H9 (cell line): Measurements from ENCODE around the gene TMEM229B. TPM values are rescaled to one million over a fixed set of nuclear protein-coding genes. Genes with fewer than 3 reads are reported as not detected.
"Not testable (repeated sequence)": the region's sequence is repeated elsewhere in the genome, so short reads cannot be mapped to it uniquely, and the experiment has no call there.

Experiments used
- DNase-seq: peaks from one replicate; pipeline ENCODE4 v3.0.0-alpha.2; 2017
- H2AFZ ChIP-seq: one replicate; pipeline ENCODE4 v1.6.1; 2013; ENCODE audit warnings: mild to moderate bottlenecking, low read length, control low read depth, moderate library complexity
- H2AK5ac ChIP-seq: 2 replicates; pipeline ENCODE4 v1.6.1; 2013; ENCODE audit warnings: low read length, control low read depth, mixed read lengths; ENCODE audit not compliant: insufficient read length
- H2BK120ac ChIP-seq: one replicate; pipeline ENCODE4 v1.6.1; 2013; ENCODE audit warnings: low read depth, mild to moderate bottlenecking, low read length, control low read depth, inconsistent platforms; ENCODE audit not compliant: poor library complexity, severe bottlenecking
- H2BK12ac ChIP-seq: 2 replicates; pipeline ENCODE4 v1.6.1; 2013; ENCODE audit warnings: low read length, control low read depth, mixed read lengths, low read depth; ENCODE audit not compliant: insufficient read length
- H2BK15ac ChIP-seq: 2 replicates; pipeline ENCODE4 v1.6.1; 2013; ENCODE audit warnings: low read depth, low read length, control low read depth
- H2BK20ac ChIP-seq: one replicate; pipeline ENCODE4 v1.6.1; 2013; ENCODE audit warnings: low read depth, mild to moderate bottlenecking, low read length, control low read depth, inconsistent platforms; ENCODE audit not compliant: poor library complexity, severe bottlenecking
- H2BK5ac ChIP-seq: 2 replicates; pipeline ENCODE4 v1.6.1; 2013; ENCODE audit warnings: low read length, control low read depth, mixed read lengths; ENCODE audit not compliant: insufficient read length
- H3K14ac ChIP-seq: 2 replicates; pipeline ENCODE4 v1.6.1; 2013; ENCODE audit warnings: low read length, control low read depth; ENCODE audit not compliant: insufficient read depth
- H3K18ac ChIP-seq: 2 replicates; pipeline ENCODE4 v1.6.1; 2013; ENCODE audit warnings: low read depth, mild to moderate bottlenecking, mixed read lengths, low read length, control low read depth; ENCODE audit not compliant: insufficient read length
- H3K23ac ChIP-seq: 2 replicates; pipeline ENCODE4 v1.6.1; 2013; ENCODE audit warnings: low read length, control low read depth, mixed read lengths, low read depth; ENCODE audit not compliant: insufficient read length
- H3K23me2 ChIP-seq: 2 replicates; pipeline ENCODE4 v1.6.1; 2013; ENCODE audit warnings: low read depth, mild to moderate bottlenecking, mixed read lengths, low read length, control low read depth; ENCODE audit not compliant: insufficient read length, poor library complexity, severe bottlenecking
- H3K27ac ChIP-seq: 2 replicates; pipeline ENCODE4 v1.5.1; 2013; ENCODE audit warnings: low read length, control low read depth, mixed read lengths, low read depth; ENCODE audit not compliant: insufficient read length
- H3K27me3 ChIP-seq: 2 replicates; pipeline ENCODE4 v1.6.1; 2013; ENCODE audit warnings: low read length, control low read depth, inconsistent platforms; ENCODE audit not compliant: insufficient read depth
- H3K4ac ChIP-seq: 2 replicates; pipeline ENCODE4 v1.6.1; 2013; ENCODE audit warnings: low read depth, mild to moderate bottlenecking, control low read depth, inconsistent platforms, low read length, moderate library complexity
- H3K4me1 ChIP-seq: 2 replicates; pipeline ENCODE4 v1.6.1; 2013; ENCODE audit warnings: low read length, control low read depth, inconsistent platforms; ENCODE audit not compliant: insufficient read depth
- H3K4me2 ChIP-seq: 2 replicates; pipeline ENCODE4 v1.6.1; 2013; ENCODE audit warnings: low read length, control low read depth, mixed read lengths; ENCODE audit not compliant: insufficient read length, insufficient read depth
- H3K56ac ChIP-seq: 2 replicates; pipeline ENCODE4 v1.6.1; 2013; ENCODE audit warnings: low read depth, mild to moderate bottlenecking, mixed read lengths, low read length, control low read depth; ENCODE audit not compliant: insufficient read length
- H3K79me1 ChIP-seq: 2 replicates; pipeline ENCODE4 v1.6.1; 2013; ENCODE audit warnings: low read depth, mild to moderate bottlenecking, moderate library complexity, low read length, control low read depth, inconsistent platforms; ENCODE audit not compliant: insufficient read depth, poor library complexity, severe bottlenecking
- H3K79me2 ChIP-seq: 2 replicates; pipeline ENCODE4 v1.6.1; 2013; ENCODE audit warnings: low read length, control low read depth, inconsistent platforms; ENCODE audit not compliant: insufficient read depth
- H3K9ac ChIP-seq: 2 replicates; pipeline ENCODE4 v1.6.1; 2013; ENCODE audit warnings: low read length, control low read depth, mixed read lengths; ENCODE audit not compliant: insufficient read length; ENCODE audit errors: extremely low read depth
- H3K9me3 ChIP-seq: one replicate; pipeline ENCODE4 v1.6.1; 2013; ENCODE audit warnings: low read depth, low read length, inconsistent platforms; ENCODE audit not compliant: control insufficient read depth
- H3T11ph ChIP-seq: one replicate; pipeline ENCODE4 v1.6.1; 2013; ENCODE audit warnings: mild to moderate bottlenecking, low read length, control low read depth, inconsistent platforms
- H4K20me1 ChIP-seq: one replicate; pipeline ENCODE4 v1.6.1; 2013; ENCODE audit not compliant: control insufficient read depth, insufficient read length, insufficient read depth
- H4K5ac ChIP-seq: 2 replicates; pipeline ENCODE4 v1.6.1; 2013; ENCODE audit warnings: low read depth, mild to moderate bottlenecking, mixed read lengths, low read length, control low read depth; ENCODE audit not compliant: insufficient read length
- H4K8ac ChIP-seq: replicated peaks from 2 replicates; pipeline ENCODE4 v1.6.1; 2013; ENCODE audit warnings: low read length, control low read depth, mixed read lengths, low read depth; ENCODE audit not compliant: insufficient read length
- H4K91ac ChIP-seq: 2 replicates; pipeline ENCODE4 v1.6.1; 2013; ENCODE audit warnings: low read depth, mild to moderate bottlenecking, moderate library complexity, mixed read lengths, low read length, control low read depth; ENCODE audit not compliant: insufficient read length
- H3K27ac Mint-ChIP-seq, 3 experiments: 2 replicates in 2 of 3; 3 replicates in 1 of 3; pipeline ENCODE4 v1.8.0; 2020 to 2021; ENCODE audit warnings: mixed read lengths in 3 of 3, mild to moderate bottlenecking in 1 of 3, moderate library complexity in 1 of 3
- H3K27me3 Mint-ChIP-seq: 2 replicates; pipeline ENCODE4 v1.8.0; 2021; ENCODE audit warnings: low read depth, mild to moderate bottlenecking, moderate library complexity, mixed read lengths
- H3K36me3 Mint-ChIP-seq, 3 experiments: 2 replicates in 2 of 3; 3 replicates in 1 of 3; pipeline ENCODE4 v1.8.0; 2020 to 2021; ENCODE audit warnings: low read depth in 3 of 3, mixed read lengths in 3 of 3; ENCODE audit not compliant: insufficient read depth in 1 of 3
- H3K4me1 Mint-ChIP-seq, 2 experiments: 2 replicates each; pipeline ENCODE4 v1.8.0; 2020; ENCODE audit warnings: mixed read lengths in 2 of 2
- H3K4me3 Mint-ChIP-seq, 2 experiments: 2 replicates in 1 of 2; 3 replicates in 1 of 2; pipeline ENCODE4 v1.8.0; 2020 to 2021; ENCODE audit warnings: mild to moderate bottlenecking in 2 of 2, mixed read lengths in 2 of 2, moderate library complexity in 1 of 2
- H3K9me3 Mint-ChIP-seq, 2 experiments: 2 replicates in 1 of 2; 3 replicates in 1 of 2; pipeline ENCODE4 v1.8.0; 2020; ENCODE audit warnings: mild to moderate bottlenecking in 2 of 2, mixed read lengths in 2 of 2, moderate library complexity in 1 of 2
- CTCF ChIP-seq: fragments of 200-600 bp; sonication (generic); conservative IDR thresholded peaks from 3 replicates; pipeline ENCODE4 v1.8.0; 2021; ENCODE audit warnings: antibody characterized with exemption, mild to moderate bottlenecking
- WGBS: extraction: QIAGEN DNeasy Blood & Tissue Kit; methylation state at CpG from one replicate; pipeline ENCODE4 v1.1.7; 2013; ENCODE audit warnings: missing lambda C conversion rate, low lambda C conversion rate, mixed read lengths; ENCODE audit not compliant: insufficient read length; ENCODE audit errors: extremely low coverage; 5-methylcytosine and 5-hydroxymethylcytosine counted together
- total RNA-seq: library from RNA; stranded (reverse); gene quantifications from 2 replicates; pipeline ENCODE4 v1.2.1, GENCODE V29; 2021

TMEM229B gene
- total RNA-seq, 1 experiment from 2014 or later = 0.24 TPM

- no peak for DNase-seq
- H3K9me3 ChIP-seq = peaks cover 5% of the 10 kb centered on the region
- no peak overlapping the region for H2AFZ ChIP-seq
- no peaks in the 10 kb centered on the region for H3K23me2 ChIP-seq
- H2BK20ac ChIP-seq = no peak overlapping the region
- no peak overlapping the region for H3K9ac ChIP-seq
- H3K4ac ChIP-seq = no peak overlapping the region
- no peak overlapping the region for H3K4me2 ChIP-seq
- peaks cover 2% of the 10 kb centered on the region; the same call in 1 of the 2 replicates for H3K4me1 ChIP-seq
- Mint-ChIP-seq H3K27ac (no peak overlapping the region), H3K4me3 (no peak overlapping the region), H3K4me1 (peaks cover 13 to 14% of the 10 kb centered on the region in 2 experiments), H3K36me3 (peaks cover 12 to 20% (median 12%) of the 10 kb centered on the region in 3 experiments), H3K9me3 (peaks cover 25 to 26% of the 10 kb centered on the region in 2 experiments), H3K27me3 (peaks cover 7% of the 10 kb centered on the region)
- H3K79me1 ChIP-seq = no peaks in the 10 kb centered on the region
- no peak overlapping the region for H4K91ac ChIP-seq
- H3T11ph ChIP-seq = no peak overlapping the region
- H3K56ac ChIP-seq = no peak overlapping the region
- no peaks in the 10 kb centered on the region for H3K79me2 ChIP-seq
- H2AK5ac ChIP-seq = no peak overlapping the region
- H2BK15ac ChIP-seq = no peak overlapping the region
- no peak overlapping the region for H2BK120ac ChIP-seq
- no peaks in the 10 kb centered on the region for H3K27me3 ChIP-seq
- H3K14ac ChIP-seq = no peak overlapping the region
- no CpG with 5 or more reads among the region's 5 CpGs for WGBS
- H3K23ac ChIP-seq = no peak overlapping the region
- no peak overlapping the region for H2BK12ac ChIP-seq
- H4K20me1 ChIP-seq = no peaks in the 10 kb centered on the region
- peak; percentile 30; the same call in 1 of the 3 replicates for TF ChIP-seq CTCF
- H4K8ac ChIP-seq = no peak overlapping the region
- H3K18ac ChIP-seq = no peak overlapping the region
- no peak overlapping the region for H2BK5ac ChIP-seq
- H4K5ac ChIP-seq = no peak overlapping the region
- H3K27ac ChIP-seq = no peak overlapping the region
Measured at GRCh38 chr14:67453575-67454300, 34.8 kb downstream of the TMEM229B start.

- not testable (repeated sequence) for H3K4me1 ChIP-seq
Measured at GRCh38 chr14:67451667-67452066, 36.9 kb downstream of the TMEM229B start.

More at GRCh38 chr14:67451667-67452066, 36.9 kb downstream of the TMEM229B start:
- not testable (repeated sequence) for H2AK5ac ChIP-seq, H3K27me3 ChIP-seq, H2BK12ac ChIP-seq, H2BK15ac ChIP-seq, H2BK120ac ChIP-seq, DNase-seq, H4K5ac ChIP-seq, H3K14ac ChIP-seq, H3K9ac ChIP-seq, H3K79me1 ChIP-seq, H3K79me2 ChIP-seq, H3K23ac ChIP-seq, H2AFZ ChIP-seq, H3K27ac Mint-ChIP-seq, H4K91ac ChIP-seq, H3K27ac ChIP-seq, H3K4me2 ChIP-seq, H3K23me2 ChIP-seq, H4K20me1 ChIP-seq, H3K27me3 Mint-ChIP-seq, H2BK20ac ChIP-seq, H2BK5ac ChIP-seq, H3K56ac ChIP-seq, H3K18ac ChIP-seq, H3T11ph ChIP-seq, H3K9me3 ChIP-seq, H4K8ac ChIP-seq, H3K4me3 Mint-ChIP-seq, H3K4ac ChIP-seq
- no CpG with 5 or more reads among the region's 6 CpGs for WGBS
- Mint-ChIP-seq H3K9me3 (peaks cover 25 to 32% of the 10 kb centered on the region in 2 experiments), H3K36me3 (peaks cover 12 to 21% (median 12%) of the 10 kb centered on the region in 3 experiments), H3K4me1 (peaks cover 10 to 15% of the 10 kb centered on the region in 2 experiments)
